Esophagus muscularis mucosa (tissue), 4 donors: ENCODE measurements around the gene TMEM132A.

ENCODE experiments used
- EP300 ChIP-seq: sonication (generic); formaldehyde crosslinking; IDR thresholded peaks from one replicate; pipeline ENCODE4 v1.6.1; 2017; ENCODE audit warnings: antibody characterized with exemption
- POLR2A ChIP-seq: fragments of 450-650 bp; IDR thresholded peaks from one replicate; pipeline ENCODE4 v1.6.1; 2017; ENCODE audit warnings: antibody characterized with exemption, moderate library complexity, mild to moderate bottlenecking, low read depth
- TF ChIP-seq, protein P1 (sequence below), 3 experiments: fragments of 200-600 bp in 2 of 3; fragments of 450-650 bp in 1 of 3; sonication (generic) in 2 of 3; IDR thresholded peaks; one replicate each; pipeline ENCODE4 v1.5.1; 2017 to 2019; ENCODE audit warnings: antibody characterized with exemption in 3 of 3, mild to moderate bottlenecking in 2 of 3, moderate library complexity in 1 of 3

GRCh38 chr11:60897496-60897895 is 26.8 kb upstream of the TMEM132A start:
- TF ChIP-seq, protein P1, sequence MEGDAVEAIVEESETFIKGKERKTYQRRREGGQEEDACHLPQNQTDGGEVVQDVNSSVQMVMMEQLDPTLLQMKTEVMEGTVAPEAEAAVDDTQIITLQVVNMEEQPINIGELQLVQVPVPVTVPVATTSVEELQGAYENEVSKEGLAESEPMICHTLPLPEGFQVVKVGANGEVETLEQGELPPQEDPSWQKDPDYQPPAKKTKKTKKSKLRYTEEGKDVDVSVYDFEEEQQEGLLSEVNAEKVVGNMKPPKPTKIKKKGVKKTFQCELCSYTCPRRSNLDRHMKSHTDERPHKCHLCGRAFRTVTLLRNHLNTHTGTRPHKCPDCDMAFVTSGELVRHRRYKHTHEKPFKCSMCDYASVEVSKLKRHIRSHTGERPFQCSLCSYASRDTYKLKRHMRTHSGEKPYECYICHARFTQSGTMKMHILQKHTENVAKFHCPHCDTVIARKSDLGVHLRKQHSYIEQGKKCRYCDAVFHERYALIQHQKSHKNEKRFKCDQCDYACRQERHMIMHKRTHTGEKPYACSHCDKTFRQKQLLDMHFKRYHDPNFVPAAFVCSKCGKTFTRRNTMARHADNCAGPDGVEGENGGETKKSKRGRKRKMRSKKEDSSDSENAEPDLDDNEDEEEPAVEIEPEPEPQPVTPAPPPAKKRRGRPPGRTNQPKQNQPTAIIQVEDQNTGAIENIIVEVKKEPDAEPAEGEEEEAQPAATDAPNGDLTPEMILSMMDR (IDR thresholded peaks at IDR 0.05), result no peak
- no peak for TF ChIP-seq POLR2A
- TF ChIP-seq EP300, result no peak
